ENCODE measurements around the gene KCNQ1.

Gene KCNQ1

GRCh38 chr11:2674658-2675131 is 229.9 kb downstream of the KCNQ1 start:
- no peak for DNase-seq

DNA sequence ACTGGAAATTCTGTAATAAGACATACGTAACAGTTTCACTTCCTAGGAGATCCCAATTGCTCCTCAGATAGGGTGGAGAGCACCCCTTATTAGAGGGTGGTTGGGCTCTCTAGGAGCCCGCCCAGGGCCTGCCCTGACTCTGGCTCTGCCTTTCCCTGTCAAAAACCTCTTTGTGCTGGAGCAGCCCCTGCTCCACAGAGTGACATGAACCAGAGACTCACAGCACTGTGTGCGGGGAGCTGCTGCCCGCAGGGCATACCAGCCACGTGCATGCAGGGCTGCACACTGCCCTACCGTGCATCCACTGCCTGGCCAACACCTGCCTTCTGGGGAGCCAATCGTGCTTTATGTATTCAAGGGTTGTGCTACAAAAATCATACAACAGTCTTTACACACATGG is 230.7 kb downstream of the KCNQ1 start:
- DNase-seq: no peak

DNA sequence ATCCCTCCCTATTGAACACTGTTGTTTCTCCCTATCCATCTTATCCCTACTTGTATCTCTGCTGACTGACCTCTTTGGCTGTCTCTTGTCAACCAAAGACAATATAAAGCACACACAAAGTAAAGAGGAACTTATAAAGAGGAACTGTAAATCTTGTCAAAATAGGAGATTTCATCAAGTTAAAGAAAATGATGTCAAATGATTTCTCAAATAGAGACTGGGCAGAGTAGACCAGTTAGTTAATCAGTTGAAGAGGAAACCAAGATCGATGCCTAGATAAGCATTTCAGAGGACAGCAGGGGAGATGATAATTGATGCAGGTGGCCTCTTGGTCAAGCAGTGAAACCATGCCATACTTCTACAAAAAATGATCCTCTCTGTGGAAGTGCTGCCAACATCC is 232.3 kb downstream of the KCNQ1 start:
- DNase-seq: no peak

DNA sequence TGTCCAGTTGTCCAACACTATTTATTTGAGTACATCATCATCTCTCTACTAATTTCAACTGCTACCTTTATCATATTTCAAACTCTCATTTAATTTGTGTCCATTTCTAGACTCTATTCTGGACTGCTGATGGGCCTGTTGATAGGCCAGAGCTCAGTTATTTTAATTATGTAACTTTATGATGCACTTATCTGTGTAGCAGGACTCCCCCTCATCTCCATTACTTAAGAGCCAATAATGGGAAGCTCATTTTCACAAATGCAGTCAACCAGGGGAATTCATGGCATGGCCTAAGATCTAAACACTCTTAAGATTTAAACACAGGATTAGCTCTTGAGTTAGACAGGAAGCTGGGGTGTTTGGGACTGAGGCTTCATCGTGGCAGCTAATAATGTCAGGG is 233.6 kb downstream of the KCNQ1 start:
- DNase-seq: no peak

- no peak for DNase-seq
These were observed 234.3 kb downstream of the KCNQ1 start for GRCh38 chr11:2679011-2679676.

DNA sequence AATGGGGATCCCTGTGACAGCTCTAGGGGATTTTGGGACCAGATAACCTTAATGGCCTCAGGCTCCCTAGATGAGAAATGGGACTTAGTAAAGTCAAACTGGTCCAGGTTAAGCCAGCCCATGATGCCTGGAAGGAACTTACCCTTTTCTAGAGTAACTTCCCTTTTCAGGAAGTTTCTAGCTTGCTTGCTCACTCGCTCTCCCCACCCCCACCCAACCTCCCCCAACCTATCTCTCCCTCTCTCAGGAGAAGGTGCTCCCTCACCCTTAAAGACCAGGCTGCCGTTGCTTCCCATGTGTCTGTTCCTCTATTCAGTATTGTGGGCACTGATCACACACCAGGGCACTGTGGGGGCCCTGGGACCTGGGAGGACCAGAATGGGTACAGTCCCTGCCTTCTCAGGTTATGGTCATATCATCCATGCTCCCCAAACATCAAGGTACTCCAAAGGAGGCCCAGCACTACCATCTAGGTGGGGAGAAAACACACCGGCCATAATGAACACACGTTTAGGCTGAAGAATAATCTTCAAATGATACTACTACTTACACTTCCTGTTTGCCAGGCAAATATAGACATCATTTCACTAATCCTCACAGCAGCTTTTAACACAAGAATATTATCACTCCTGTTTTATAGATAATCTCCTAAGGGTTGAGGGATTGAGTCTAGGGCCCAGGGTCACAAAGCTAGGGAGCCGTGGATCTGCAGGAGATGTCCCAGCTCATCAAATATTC is 236.8 kb downstream of the KCNQ1 start:
- DNase-seq: no peak

GRCh38 chr11:2683806-2684205 is 239.0 kb downstream of the KCNQ1 start:
- no peak for DNase-seq

DNA sequence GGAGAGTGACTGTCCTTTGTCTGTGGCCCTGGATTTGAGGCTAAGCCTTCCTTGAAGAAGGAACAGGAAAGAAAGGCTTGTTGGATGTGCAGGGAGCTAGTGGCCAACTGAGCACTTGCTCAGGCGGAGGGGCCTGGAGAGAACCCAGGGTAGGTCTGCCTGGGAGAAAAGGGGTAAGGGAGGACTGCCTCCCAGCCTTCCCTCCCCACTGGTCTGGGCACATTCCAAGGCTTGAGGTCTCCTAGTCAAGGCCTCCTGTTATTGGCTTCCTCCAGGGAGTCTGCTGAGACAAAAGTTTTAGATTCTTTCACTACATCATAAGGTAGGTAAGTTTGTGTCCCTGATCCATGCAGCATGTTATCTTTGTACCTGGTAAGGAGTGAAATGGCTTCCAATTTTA is 239.8 kb downstream of the KCNQ1 start:
- no peak for DNase-seq

DNA sequence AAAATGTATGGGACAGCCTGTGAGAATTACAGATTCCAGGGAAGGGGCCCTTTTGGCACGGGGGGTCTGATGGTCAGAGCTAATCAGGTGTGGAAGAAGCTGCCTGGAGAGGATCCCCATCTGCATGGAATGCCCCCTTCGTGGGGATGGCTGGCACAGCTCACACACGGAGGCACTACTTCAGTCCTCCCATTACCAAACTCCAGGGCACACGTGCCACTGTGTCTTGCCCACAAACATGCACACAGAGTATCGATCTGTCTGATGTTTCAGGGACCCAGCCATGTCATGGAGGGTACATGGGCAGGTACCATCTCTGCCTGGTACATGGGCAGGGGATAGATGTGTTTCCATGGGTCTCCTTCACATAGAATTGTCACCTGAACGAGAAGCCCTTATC is 240.2 kb downstream of the KCNQ1 start:
- no peak for DNase-seq

DNA sequence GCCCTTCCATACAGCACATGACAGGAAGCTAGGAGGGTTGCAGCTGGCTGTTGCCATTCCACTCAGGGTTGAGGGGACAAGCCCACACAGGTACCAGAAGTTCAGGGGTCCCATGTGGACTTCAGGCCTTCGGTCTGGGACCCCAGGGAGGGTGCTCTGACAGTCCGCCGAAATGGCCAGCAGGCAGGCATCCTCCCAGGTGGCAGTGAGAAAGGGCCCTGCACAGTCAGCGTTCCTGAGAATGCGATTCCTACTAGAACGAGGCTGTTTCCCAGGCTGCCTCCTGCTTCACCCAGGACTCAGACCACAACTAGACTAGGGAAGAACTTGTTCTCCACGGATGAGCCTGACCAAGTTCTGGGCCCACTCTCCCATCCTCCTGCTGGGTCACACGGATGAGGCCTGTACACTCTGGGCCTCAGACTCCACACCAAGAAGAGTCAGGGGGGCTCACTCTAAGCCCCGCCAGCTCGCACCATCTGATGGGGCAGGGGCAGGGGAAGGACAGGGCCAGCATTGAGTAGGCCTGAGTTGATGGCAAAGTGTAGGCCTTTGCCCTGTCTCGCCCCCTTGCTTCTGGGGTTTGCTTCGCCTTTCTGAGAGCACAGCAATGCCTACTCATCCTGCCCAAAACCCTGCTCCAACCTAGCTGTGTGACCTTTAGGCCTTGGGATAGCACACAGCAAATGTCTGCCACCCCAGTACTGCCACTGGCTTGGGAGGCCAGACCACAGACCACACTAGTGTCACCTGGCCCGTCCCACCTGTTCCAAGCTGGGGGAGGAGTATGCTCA is 241.0 kb downstream of the KCNQ1 start:
- no peak for DNase-seq

GRCh38 chr11:2686360-2687222 is 241.8 kb downstream of the KCNQ1 start:
- no peak for DNase-seq

GRCh38 chr11:2687223-2687530 is 242.4 kb downstream of the KCNQ1 start:
- no peak for DNase-seq

GRCh38 chr11:2687782-2688191 is 243.0 kb downstream of the KCNQ1 start:
- DNase-seq: no peak

DNA sequence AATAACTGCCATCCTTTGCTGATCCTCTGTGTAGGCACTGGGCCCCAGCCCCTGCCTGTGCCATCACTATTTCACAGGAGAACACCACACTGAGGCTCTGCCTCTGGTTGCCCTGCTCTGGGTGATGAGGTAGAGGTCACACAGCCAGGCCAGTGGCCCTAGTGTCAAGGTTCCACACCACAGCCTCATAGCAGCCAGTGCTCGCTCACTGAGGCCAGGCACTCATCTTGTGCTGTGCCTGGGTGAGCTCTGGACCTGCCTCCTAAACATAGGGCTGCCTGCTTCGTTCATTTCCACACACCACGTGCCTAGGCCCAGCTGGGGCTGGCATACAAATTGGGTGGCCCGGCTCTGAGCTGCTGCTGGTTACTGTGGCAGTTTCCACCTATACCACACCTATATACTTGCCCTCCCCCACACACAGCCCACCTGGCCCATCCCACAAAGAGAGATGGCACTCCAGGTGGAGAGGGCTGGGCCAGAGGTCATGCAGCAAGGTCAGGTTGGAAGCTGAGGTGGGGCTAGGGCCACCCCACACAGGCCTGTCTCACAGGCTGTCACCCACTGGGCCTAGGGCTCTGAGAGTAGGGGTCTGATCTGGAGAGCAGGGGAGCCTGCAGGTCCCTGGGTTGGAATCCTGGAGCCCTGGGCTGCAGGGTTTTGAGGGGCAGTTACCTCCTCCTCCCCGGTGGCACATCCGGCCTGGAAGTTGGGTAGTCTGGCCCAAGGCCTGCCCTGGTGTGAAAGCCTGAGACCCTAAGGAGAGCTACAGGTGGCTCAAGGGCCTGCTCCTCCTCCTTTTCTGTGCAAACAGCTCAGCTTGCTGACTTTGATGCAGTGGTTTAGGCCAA is 243.8 kb downstream of the KCNQ1 start:
- DNase-seq: no peak

- DNase-seq: no peak
These were observed 245.1 kb downstream of the KCNQ1 start for GRCh38 chr11:2689651-2690575.

- DNase-seq: no peak
These were observed 246.0 kb downstream of the KCNQ1 start for GRCh38 chr11:2690596-2691354.

DNA sequence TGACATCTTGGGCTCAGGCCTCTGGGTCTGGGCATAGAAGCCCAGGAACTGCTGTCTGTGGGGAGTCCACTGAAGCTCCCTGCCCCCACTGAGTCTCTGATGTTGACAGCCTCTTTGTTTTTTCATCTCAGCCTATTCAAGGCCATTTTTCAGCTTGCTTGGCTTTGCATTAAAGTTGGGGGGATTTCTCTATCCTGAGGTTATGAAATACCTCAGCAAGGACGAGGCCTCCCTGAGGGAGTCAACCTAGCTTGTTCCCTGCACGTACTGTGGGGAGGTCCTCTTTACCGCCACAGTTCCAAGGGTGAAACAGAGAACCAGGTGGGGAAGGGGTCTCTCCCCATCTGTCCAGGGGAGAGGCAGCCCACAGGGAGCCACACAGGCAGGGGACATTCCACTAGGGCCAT is 246.6 kb downstream of the KCNQ1 start:
- no peak for DNase-seq

- DNase-seq: peak; percentile 79
These were observed 247.4 kb downstream of the KCNQ1 start for GRCh38 chr11:2691991-2692875.

Data from 8988T (cell line).